SU-DHL-6 (cell line): ENCODE measurements around the gene HELZ.
"Not testable (repeated sequence)": the region's sequence is repeated elsewhere in the genome, so short reads cannot be mapped to it uniquely, and the experiment has no call there.

Source experiments
- H2AFZ ChIP-seq: fragments of 200-600 bp; sonication (generic); 2 replicates; pipeline ENCODE4 v1.6.1; 2014; ENCODE audit warnings: low read depth, mild to moderate bottlenecking, moderate library complexity, mixed read lengths, antibody characterized with exemption, low read length; ENCODE audit not compliant: severe bottlenecking
- H3F3A ChIP-seq: fragments of 200-600 bp; shearing (Covaris generic); 2 replicates; pipeline ENCODE4 v1.6.0; 2016; ENCODE audit warnings: antibody characterized with exemption, mild to moderate bottlenecking; ENCODE audit not compliant: insufficient read depth
- H3K27ac ChIP-seq: fragments of 200-600 bp; sonication (generic); 2 replicates; pipeline ENCODE4 v1.5.1; 2016; ENCODE audit warnings: low read depth, mild to moderate bottlenecking, low read length, moderate library complexity, mixed read lengths
- H3K27me3 ChIP-seq: fragments of 200-600 bp; sonication (generic), shearing (Covaris generic); 2 replicates; pipeline ENCODE4 v1.6.0; 2014; ENCODE audit warnings: mild to moderate bottlenecking, low read length
- H3K36me3 ChIP-seq: fragments of 200-600 bp; sonication (generic); 2 replicates; pipeline ENCODE4 v1.6.1; 2014; ENCODE audit warnings: mild to moderate bottlenecking, low read length, mixed read lengths
- H3K4me2 ChIP-seq: fragments of 300-600, 200-600 bp; shearing (Covaris generic), sonication (generic); 2 replicates; pipeline ENCODE4 v1.6.0; 2014; ENCODE audit warnings: low read length, low read depth, mild to moderate bottlenecking; ENCODE audit not compliant: poor library complexity, severe bottlenecking
- H3K4me3 ChIP-seq: fragments of 200-600 bp; sonication (generic); 2 replicates; pipeline ENCODE4 v1.5.1; 2014; ENCODE audit warnings: antibody characterized with exemption, low read length, mild to moderate bottlenecking, mixed read lengths; ENCODE audit not compliant: insufficient read depth, poor library complexity, severe bottlenecking
- H3K79me2 ChIP-seq: fragments of 200-600 bp; sonication (generic); 2 replicates; pipeline ENCODE4 v1.6.1; 2014; ENCODE audit warnings: mild to moderate bottlenecking, low read length, moderate library complexity; ENCODE audit not compliant: insufficient read depth
- H3K9ac ChIP-seq: fragments of 200-600 bp; sonication (generic); 2 replicates; pipeline ENCODE4 v1.7.0; 2014; ENCODE audit warnings: mild to moderate bottlenecking, low read length
- H3K9me2 ChIP-seq: fragments of 200-600 bp; sonication (generic); replicated peaks from 2 replicates; pipeline ENCODE4 v1.6.1; 2014; ENCODE audit warnings: low read length; ENCODE audit not compliant: insufficient read depth
- H3K9me3 ChIP-seq: fragments of 200-600 bp; sonication (generic); 2 replicates; pipeline ENCODE4 v1.6.1; 2014; ENCODE audit warnings: low read length, mixed read lengths; ENCODE audit not compliant: insufficient read depth
- H4K20me1 ChIP-seq: fragments of 200-600 bp; sonication (generic); 2 replicates; pipeline ENCODE4 v1.6.1; 2014; ENCODE audit warnings: low read depth, mild to moderate bottlenecking, antibody characterized with exemption, low read length, moderate library complexity, mixed read lengths
- EZH2phosphoT487 ChIP-seq: fragments of 200-600 bp; sonication (generic), shearing (Covaris generic); conservative IDR thresholded peaks from 2 replicates; pipeline ENCODE4 v1.6.1; 2018; ENCODE audit warnings: mild to moderate bottlenecking, antibody characterized with exemption, low read length, moderate library complexity, mixed read lengths
- TF ChIP-seq, protein P1 (sequence below): fragments of 200-600 bp; sonication (generic); IDR thresholded peaks from one replicate; pipeline ENCODE4 v1.5.1; 2017; ENCODE audit warnings: antibody characterized with exemption, mild to moderate bottlenecking, low read length, moderate library complexity; ENCODE audit not compliant: insufficient read depth, poor library complexity, severe bottlenecking

Gene HELZ

DNA sequence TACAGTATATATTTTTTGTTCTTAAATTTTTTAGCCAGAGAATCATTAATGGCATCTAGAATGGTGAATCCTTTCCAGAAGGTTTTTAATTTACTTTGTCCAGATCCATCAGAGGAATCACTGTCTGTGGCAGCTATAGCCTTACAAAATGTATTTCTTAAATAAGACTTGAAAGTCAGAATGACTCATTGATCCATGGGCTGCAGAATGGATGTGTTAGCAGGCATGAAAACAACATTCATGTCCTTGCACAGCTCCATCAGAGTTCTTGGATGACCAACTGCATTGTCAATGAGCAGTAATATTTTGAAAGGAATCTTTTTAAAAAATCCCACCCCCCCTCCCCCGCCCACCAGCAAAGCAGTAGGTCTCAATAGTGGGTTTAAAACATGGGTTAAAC lies 149.2 kb downstream of the HELZ start:
- no peaks in the 10 kb centered on the region for H3K27me3 ChIP-seq
- TF ChIP-seq EZH2phosphoT487, result no peak

GRCh38 chr17:67095291-67095690 lies 149.7 kb downstream of the HELZ start:
- not testable (repeated sequence) for H3K9me3 ChIP-seq, H2AFZ ChIP-seq, H4K20me1 ChIP-seq, H3K4me2 ChIP-seq, H3K36me3 ChIP-seq, H3K27me3 ChIP-seq, H3F3A ChIP-seq, H3K27ac ChIP-seq, H3K9me2 ChIP-seq, H3K4me3 ChIP-seq, H3K79me2 ChIP-seq, H3K9ac ChIP-seq

More for the DNA sequence above, 149.2 kb downstream of the HELZ start:
- Histone ChIP-seq H2AFZ (no peak overlapping the region), H3K27ac (no peak overlapping the region), H4K20me1 (no peaks in the 10 kb centered on the region; the same call in none of the 2 replicates), H3K4me3 (no peak overlapping the region), H3K36me3 (no peaks in the 10 kb centered on the region), H3K9ac (no peak overlapping the region), H3K9me3 (no peaks in the 10 kb centered on the region), H3K4me2 (no peak overlapping the region), H3F3A (no peaks in the 10 kb centered on the region), H3K79me2 (no peaks in the 10 kb centered on the region; the same call in 1 of the 2 replicates), H3K9me2 (no peaks in the 10 kb centered on the region)

GRCh38 chr17:67093348-67093747 lies 151.6 kb downstream of the HELZ start:
- H3K4me3 ChIP-seq, result no peak overlapping the region
- H3K79me2 ChIP-seq, result peaks cover 4% of the 10 kb centered on the region; the same call in 1 of the 2 replicates
- no peak overlapping the region for H3K4me2 ChIP-seq
- H3K9me3 ChIP-seq, result no peaks in the 10 kb centered on the region
- H4K20me1 ChIP-seq, result no peaks in the 10 kb centered on the region; the same call in none of the 2 replicates
- TF ChIP-seq, protein P1, sequence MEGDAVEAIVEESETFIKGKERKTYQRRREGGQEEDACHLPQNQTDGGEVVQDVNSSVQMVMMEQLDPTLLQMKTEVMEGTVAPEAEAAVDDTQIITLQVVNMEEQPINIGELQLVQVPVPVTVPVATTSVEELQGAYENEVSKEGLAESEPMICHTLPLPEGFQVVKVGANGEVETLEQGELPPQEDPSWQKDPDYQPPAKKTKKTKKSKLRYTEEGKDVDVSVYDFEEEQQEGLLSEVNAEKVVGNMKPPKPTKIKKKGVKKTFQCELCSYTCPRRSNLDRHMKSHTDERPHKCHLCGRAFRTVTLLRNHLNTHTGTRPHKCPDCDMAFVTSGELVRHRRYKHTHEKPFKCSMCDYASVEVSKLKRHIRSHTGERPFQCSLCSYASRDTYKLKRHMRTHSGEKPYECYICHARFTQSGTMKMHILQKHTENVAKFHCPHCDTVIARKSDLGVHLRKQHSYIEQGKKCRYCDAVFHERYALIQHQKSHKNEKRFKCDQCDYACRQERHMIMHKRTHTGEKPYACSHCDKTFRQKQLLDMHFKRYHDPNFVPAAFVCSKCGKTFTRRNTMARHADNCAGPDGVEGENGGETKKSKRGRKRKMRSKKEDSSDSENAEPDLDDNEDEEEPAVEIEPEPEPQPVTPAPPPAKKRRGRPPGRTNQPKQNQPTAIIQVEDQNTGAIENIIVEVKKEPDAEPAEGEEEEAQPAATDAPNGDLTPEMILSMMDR, result no peak
- no peak for TF ChIP-seq EZH2phosphoT487
- H3K9ac ChIP-seq, result no peak overlapping the region
- H3K27ac ChIP-seq, result no peak overlapping the region
- H3K9me2 ChIP-seq, result no peaks in the 10 kb centered on the region
- no peaks in the 10 kb centered on the region for H3K36me3 ChIP-seq
- no peaks in the 10 kb centered on the region for H3K27me3 ChIP-seq
- no peaks in the 10 kb centered on the region for H3F3A ChIP-seq
- no peak overlapping the region for H2AFZ ChIP-seq

DNA sequence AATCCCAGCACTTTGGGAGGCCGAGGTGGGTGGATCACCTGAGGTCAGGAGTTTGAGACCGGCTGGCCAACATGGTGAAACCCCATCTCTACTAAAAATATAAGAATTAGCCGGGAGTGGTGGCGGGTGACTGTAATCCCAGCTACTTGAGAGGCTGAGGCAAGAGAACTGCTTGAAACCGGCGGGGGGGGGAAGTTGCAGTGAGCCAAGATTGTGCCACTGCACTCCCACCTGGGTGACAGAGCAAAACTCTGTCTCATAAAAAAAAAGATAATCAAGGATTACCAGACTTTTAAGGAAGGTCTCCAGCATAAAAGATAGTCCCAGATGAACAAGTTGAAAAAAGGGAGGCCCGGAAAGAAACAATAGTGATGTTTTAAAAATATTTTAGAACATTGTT lies 152.3 kb downstream of the HELZ start:
- H3F3A ChIP-seq, H3K9ac ChIP-seq, H3K27ac ChIP-seq, H3K36me3 ChIP-seq, H3K27me3 ChIP-seq, H3K9me3 ChIP-seq, H4K20me1 ChIP-seq, H2AFZ ChIP-seq, H3K4me3 ChIP-seq, H3K79me2 ChIP-seq, H3K9me2 ChIP-seq, H3K4me2 ChIP-seq: not testable (repeated sequence)

- Histone ChIP-seq H4K20me1 (no peaks in the 10 kb centered on the region), H3K27ac (no peak overlapping the region), H2AFZ (no peak overlapping the region), H3F3A (no peaks in the 10 kb centered on the region), H3K79me2 (peaks cover 4% of the 10 kb centered on the region; the same call in 1 of the 2 replicates), H3K4me3 (no peak overlapping the region), H3K36me3 (no peaks in the 10 kb centered on the region), H3K9me3 (no peaks in the 10 kb centered on the region), H3K4me2 (no peak overlapping the region), H3K9ac (no peak overlapping the region), H3K9me2 (no peaks in the 10 kb centered on the region), H3K27me3 (no peaks in the 10 kb centered on the region)
- no peak for TF ChIP-seq EZH2phosphoT487
- TF ChIP-seq, protein P1, result no peak
These were observed 152.7 kb downstream of the HELZ start for GRCh38 chr17:67092291-67092690.
